ENCODE results near the gene FBN3.

FBN3 gene

GRCh38 chr19:8148088-8148409, 1.3 kb downstream of the FBN3 start:
- no peak for DNase-seq

DNA sequence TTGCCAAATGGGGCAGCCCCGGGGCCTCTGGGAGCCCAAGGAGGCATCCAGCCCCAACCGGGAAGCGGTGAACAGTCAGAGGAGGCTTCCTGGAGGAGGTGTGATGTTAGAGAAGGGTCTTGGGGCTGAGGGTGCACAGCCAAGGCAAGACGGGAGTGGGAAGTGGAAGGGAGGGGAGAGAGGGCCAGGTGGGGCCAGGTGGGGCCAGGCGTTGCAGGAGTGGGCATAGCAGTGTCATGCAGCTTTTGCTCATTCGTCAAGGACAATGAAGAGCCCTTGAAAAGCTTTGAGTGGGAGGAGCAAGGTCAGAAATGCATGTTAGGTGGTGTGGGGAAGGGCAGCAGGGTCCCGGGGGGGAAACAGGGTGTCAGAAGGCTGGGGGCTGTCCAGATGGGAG, 1.8 kb downstream of the FBN3 start:
- no peak for DNase-seq

GRCh38 chr19:8146877-8147581, 2.4 kb downstream of the FBN3 start:
- DNase-seq, result no peak

DNA sequence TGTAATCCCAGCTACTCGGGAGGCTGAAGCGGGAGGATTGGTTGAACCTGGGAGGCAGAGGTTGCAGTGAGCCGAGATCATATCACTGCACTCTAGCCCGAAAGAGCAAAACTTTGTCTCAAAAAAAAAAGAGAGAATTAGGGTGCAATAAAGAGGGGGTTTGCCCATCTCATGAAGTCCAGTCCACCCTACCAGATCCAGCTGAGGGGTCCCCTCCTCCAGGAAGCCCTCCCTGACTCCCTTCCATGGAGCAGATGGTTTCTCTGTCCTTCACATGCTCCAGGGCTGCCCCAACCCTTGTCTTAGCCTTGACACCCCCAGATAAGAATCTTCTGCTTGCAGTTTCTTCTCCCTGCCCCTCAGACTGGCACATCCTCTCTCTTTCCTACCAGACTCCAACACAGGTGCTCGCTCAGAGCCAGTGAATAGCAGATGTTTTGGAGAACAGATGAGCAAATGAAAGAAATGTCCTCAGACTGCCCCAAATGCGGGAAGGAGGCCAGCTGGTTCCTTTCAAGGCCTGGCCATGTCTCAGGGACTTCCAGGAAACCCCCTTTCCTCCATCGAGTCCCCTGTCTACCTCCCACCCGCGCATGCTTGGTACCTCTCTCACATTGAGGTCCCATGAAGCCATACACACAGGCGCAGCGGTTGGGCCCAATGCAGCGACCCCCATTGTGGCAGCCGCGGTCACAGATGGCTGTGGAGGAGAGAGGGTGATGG, 5.0 kb downstream of the FBN3 start:
- no peak for DNase-seq

GRCh38 chr19:8143041-8143440, 6.4 kb downstream of the FBN3 start:
- no peak for DNase-seq

DNA sequence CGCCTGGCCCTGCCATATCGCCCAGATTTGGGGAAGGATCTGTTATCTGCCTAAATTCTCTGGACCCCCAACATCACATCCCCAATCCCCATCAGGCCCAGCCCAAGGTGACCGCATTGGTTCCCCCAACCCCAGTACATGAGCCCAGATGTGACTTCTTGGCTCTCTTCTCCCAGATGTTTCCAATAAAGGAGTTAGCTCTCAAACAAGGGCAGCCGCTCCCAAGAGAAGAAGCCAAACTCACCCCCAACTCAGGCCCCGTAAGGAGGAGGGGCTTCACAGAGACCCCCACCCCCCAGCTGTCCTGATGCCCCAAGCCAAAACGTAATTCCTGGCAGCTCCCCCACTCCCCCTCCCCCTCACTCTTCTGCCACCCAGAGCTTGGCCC, 6.9 kb downstream of the FBN3 start:
- DNase-seq, result no peak

GRCh38 chr19:8141726-8142512, 7.5 kb downstream of the FBN3 start:
- DNase-seq, result no peak

GRCh38 chr19:8138201-8138600, 11.2 kb downstream of the FBN3 start:
- DNase-seq, result no peak

DNA sequence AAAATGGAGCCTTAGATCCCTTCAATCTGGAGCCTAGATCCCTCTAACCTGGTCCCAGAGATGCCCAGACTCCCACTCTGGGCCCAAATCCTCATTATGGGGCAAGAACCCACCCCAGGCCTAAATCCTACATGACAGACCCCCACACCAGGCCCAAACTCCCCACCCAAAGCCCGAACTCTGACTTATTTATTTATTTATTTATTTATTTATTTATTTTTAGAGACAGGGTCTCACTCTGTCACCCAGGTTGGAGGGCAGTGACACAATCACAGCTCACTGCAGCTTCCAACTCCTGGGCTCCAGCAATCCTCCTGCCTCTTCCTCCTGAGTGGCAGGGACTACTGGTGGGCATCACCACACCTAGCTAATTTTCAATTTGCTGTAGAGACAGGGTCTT, 12.0 kb downstream of the FBN3 start:
- DNase-seq, result no peak

DNA sequence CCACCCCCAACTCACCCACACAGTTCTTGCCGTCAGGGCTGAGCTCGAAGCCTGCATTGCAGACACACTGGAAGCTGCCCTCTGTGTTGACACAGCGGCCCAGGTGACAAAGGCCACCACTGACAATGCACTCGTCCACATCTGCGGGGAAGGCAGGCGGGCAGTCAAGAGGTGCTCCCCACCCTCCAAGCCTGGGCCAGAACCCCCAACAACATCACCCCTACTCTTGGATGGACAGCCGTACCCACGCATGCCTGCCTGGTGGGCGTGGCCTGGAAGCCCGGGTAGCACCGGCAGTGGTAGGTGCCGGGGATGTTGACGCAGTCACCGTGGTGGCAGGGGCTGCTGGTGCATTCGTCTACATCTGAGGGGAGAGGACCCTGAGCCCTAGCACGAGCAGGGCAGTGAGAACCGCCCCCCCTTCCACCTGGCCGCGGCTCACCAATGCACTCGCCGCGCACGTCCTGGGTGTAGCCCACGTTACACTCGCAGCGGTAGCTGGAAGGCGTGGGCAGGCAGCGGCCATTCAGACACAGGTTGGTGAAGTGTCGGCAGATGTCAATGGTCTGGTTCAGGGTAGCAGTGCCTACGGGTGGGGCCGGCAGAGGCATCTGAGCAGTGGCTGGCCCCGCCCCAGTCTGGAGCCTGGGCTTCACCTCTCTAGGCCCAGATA, 13.3 kb downstream of the FBN3 start:
- DNase-seq, result no peak

DNA sequence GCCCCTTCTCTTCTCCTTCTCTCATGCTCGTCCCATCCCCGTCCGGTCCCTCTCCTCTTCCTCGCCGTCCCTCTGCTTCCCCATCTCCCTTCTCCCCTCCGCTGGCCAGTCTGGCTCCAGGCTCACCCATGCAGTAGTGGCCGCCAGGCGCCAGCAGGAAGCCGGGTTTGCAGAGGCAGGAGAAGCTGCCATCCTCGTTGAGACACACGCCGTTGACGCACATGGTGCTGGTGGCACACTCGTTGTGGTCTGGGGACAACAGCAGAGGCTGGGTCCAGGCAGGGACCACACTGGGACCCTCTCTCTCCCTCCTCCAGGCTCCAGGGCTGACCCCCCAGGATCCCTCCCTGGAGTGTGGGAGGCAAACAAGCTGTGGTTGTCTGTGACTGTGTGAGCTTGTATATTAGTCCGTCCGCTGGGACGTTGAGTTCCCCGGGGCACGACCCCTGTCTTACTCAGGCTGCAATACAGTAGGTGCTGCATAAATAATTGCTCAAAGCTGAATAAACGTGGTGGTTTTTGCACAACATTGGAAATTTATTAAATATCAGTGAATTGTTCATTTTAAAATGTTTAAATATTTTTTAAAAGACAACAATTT, 16.4 kb downstream of the FBN3 start:
- no peak for DNase-seq

DNA sequence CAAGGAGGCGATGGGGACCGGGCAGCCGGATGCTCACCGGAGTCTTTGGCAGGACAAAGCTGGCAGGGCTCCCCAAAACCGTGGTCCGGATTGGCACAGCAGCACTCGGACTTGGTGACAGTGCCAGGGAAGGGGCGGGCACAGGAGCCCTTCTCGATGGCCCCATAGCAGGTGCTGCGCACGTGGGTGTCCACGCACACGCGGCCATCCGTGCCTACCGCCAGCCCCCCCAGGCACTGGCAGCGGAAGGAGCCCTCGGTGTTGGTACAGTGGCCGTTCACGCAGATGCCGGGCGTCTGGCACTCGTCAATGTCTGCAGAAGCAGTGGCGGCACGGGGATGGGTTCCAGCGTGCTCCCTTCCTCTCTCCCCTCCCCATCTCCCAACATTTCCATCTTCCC, 17.9 kb downstream of the FBN3 start:
- DNase-seq, result no peak

- DNase-seq, result no peak
Measured at GRCh38 chr19:8129061-8129618, 20.3 kb downstream of the FBN3 start.

DNA sequence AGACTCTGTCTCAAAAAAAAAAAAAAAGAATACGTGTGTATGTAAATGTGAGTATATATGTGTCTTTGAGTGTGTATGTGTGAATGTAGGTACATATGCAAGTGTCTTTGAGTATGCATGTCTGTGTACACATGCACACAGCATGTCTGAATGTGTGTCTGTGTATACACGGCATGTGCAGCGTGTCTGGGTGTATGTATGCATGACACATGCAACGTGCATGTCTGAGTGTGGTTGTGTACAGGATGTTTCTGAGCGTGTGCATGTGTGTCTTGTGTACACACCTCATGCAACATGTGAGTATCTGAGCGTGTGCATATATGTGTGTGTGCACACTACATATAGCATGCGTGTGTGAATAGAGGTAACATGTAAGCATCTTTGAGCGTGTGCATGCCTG, 20.8 kb downstream of the FBN3 start:
- DNase-seq, result no peak

- no peak for DNase-seq
Measured at GRCh38 chr19:8127311-8127710, 22.1 kb downstream of the FBN3 start.

DNA sequence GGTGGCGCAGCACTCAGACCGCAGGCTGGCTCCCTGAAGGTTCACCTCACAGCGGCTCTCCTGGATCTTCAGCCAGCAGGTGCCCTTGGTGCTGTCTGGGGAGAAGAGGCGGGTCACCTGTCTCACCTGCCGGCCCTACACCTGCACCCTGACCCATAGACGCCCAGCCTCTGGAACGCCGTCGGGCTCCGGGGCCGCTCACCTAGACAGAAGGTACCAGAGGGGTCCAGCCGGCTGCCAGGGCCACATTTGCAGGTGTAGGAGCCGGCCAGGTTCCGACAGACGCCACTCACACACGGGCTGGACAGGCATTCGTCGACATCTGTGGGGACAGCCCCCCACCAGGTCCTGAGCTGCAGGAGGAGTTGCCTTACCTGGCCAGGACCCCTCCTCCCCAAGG, 22.9 kb downstream of the FBN3 start:
- DNase-seq, result no peak

- DNase-seq, result no peak
Measured at GRCh38 chr19:8126008-8126407, 23.4 kb downstream of the FBN3 start.

DNA sequence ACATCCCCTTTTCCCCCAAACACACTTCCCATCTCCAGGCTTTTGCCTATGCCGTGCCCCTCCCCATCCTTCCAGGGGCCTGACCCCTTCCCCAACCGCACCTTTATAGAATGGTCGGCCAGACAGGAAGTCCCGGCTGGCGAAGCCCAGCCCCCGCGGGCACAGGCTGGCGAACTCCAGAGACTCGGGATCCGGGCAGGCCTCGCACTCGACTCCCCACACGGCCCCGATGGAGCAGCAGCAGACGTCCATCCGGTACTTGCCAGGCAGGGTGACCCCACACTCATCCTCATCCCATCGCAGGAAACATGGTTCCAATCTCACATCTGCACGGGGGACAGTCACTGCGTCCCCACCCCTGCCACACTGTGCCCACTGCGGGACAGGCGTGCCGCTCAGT, 25.7 kb downstream of the FBN3 start:
- DNase-seq, result no peak

DNA sequence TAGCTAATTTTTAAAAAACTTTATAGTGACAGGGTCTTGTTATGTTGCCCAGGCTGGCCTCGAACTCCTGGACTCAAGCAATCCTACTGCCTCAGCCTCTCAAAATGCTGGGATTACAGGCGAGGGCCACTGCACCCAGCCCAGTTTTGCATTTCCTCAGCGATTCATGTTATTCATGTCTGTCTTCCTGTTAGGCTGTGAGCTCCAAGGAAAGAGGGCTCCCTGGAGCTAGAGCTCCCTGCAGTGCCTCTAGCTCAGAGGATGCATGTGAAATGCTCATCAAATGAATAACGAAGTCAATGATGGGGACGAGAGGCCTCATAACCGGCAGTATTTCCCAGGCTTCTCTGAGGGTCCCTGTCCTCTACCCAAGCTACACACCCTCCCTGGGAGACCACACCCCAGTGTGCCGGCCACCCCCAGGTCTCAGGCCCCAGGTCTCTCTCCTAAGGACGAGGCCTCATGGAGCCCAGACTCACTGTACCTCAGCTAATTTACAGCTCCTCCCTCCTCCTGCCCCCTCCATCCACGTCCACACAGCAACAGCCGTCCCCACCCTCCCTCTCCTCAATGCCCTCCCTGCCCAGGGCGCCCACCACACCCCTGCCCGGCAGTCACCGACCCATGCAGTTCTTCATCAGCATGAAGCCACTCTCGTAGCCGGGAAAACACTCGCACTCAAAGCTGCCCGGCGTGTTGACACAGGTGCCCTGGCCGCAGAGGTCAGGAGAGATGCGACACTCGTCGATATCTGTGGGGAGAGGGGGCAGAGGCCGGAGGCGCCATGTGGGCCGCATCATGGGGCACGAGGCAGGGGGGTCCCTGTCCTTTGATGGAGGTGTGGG, 28.5 kb downstream of the FBN3 start:
- no peak for DNase-seq

DNA sequence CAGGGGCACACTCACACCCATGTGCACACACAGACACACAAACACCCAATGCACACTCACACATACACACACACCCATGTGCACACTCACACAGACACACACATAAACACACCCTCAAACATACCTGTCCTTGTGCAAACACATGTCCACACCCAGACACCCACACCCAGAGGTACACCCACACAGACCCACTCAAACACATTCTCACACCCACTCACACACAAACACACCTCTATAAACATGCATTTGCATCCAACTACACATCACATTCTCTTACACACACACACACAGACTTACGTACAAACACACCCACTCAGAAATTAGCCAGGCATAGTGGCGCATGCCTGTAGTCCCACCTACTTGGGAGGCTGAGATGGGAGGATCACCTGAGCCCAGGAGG, 31.4 kb downstream of the FBN3 start:
- no peak for DNase-seq

DNA sequence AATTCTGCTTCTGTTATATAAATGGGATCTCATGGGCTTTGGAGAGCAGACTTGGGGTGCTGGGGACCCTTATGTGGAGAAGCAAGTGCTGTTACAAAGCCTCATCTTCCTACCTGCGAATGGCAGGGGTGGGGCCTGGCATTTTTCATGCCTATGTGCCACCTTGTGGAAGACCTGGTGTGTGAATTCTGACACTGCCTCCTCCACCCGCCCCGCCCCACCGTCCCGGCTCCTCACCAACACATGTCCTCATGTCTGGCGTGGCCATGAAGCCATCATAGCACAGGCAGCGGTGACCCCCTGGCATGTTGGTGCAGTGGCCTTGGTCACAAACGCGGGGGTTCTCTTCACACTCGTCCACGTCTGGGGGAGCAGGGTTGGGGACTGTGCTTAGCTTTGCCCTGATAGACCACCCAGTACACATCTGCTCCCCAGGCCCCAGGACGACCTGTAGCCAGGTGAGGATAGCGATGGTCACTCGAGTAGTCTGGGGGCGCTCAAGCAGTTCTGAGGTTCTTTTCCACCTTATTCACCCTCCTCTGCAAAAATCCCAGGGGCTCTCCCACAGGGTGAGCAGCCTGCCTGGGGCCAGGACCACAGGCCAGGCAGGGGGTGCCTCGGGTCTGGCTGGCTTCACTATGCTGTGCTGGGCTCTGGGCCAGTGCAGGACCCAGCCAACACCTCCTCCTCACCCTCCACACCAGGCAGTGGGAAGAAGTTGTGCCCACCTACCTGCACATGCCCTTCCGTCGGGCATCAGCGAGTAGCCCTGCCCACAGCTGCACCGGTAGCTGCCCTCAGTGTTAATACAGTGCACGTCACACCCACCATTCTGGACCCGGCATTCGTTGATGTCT, 32.7 kb downstream of the FBN3 start:
- no peak for DNase-seq

All from HCEC 1CT (cell line).